ENCODE measurements around the gene FOXL3. TPM values are rescaled to one million over a fixed set of nuclear protein-coding genes. Genes with fewer than 3 reads are reported as not detected.

FOXL3 gene
- total RNA-seq, 2 donors from 2014 or later: 0.79 TPM; not detected in 1

GRCh38 chr7:311131-311680 is 21.2 kb downstream of the FOXL3 start:
- H3K9me3 ChIP-seq: no peaks in the 10 kb centered on the region
- no peaks in the 10 kb centered on the region for H3K36me3 ChIP-seq
- no peak overlapping the region for H3K4me3 ChIP-seq
- H3K27ac ChIP-seq: no peak overlapping the region
- TF ChIP-seq CTCF (IDR thresholded peaks at IDR 0.05): no peak
- no peak overlapping the region for H3K9ac ChIP-seq (ENCODE audit: low read depth in 2 of 2, low read length in 2 of 2)
- no peak for DNase-seq
- intact Hi-C loops (cut with DNase I): no loop called here
- H3K4me1 ChIP-seq: no peaks in the 10 kb centered on the region
- H3K27me3 ChIP-seq: no peaks in the 10 kb centered on the region

GRCh38 chr7:311796-312195 is 21.8 kb downstream of the FOXL3 start:
- Histone ChIP-seq H3K9me3 (no peaks in the 10 kb centered on the region), H3K9ac (ENCODE audit: low read depth in 2 of 2, low read length in 2 of 2) (no peak overlapping the region), H3K4me1 (no peaks in the 10 kb centered on the region), H3K4me3 (no peak overlapping the region), H3K27me3 (no peaks in the 10 kb centered on the region), H3K36me3 (no peaks in the 10 kb centered on the region), H3K27ac (no peak overlapping the region)
- DNase-seq: no peak
- no peak for TF ChIP-seq CTCF (IDR thresholded peaks at IDR 0.05)
- intact Hi-C loops (cut with DNase I): no loop called here

GRCh38 chr7:312424-312823 is 22.5 kb downstream of the FOXL3 start:
- DNase-seq: no peak
- intact Hi-C loops (cut with DNase I): no loop called here
- H3K9ac ChIP-seq (ENCODE audit: low read depth in 2 of 2, low read length in 2 of 2): no peak overlapping the region
- TF ChIP-seq CTCF (IDR thresholded peaks at IDR 0.05): no peak
- no peaks in the 10 kb centered on the region for H3K27me3 ChIP-seq
- H3K36me3 ChIP-seq: no peaks in the 10 kb centered on the region
- no peaks in the 10 kb centered on the region for H3K9me3 ChIP-seq
- no peak overlapping the region for H3K27ac ChIP-seq
- H3K4me3 ChIP-seq: no peak overlapping the region
- H3K4me1 ChIP-seq: peaks cover 4% of the 10 kb centered on the region

GRCh38 chr7:314853-315252 is 24.9 kb downstream of the FOXL3 start:
- DNase-seq: no peak
- intact Hi-C loops (cut with DNase I): no loop called here
- H3K4me1 ChIP-seq: peaks cover 16% of the 10 kb centered on the region
- H3K27ac ChIP-seq: no peak overlapping the region
- no peaks in the 10 kb centered on the region for H3K36me3 ChIP-seq
- no peak overlapping the region for H3K9ac ChIP-seq (ENCODE audit: low read depth in 2 of 2, low read length in 2 of 2)
- TF ChIP-seq CTCF (IDR thresholded peaks at IDR 0.05): no peak
- no peaks in the 10 kb centered on the region for H3K27me3 ChIP-seq
- no peaks in the 10 kb centered on the region for H3K9me3 ChIP-seq
- H3K4me3 ChIP-seq: no peak overlapping the region

- intact Hi-C loops (cut with DNase I): no loop called here
- no peak for DNase-seq
Observed at GRCh38 chr7:315516-316265, 25.7 kb downstream of the FOXL3 start.

More at GRCh38 chr7:315516-316265, 25.7 kb downstream of the FOXL3 start:
- Histone ChIP-seq H3K9ac (ENCODE audit: low read depth in 2 of 2, low read length in 2 of 2) (no peak overlapping the region), H3K4me3 (no peak overlapping the region), H3K9me3 (no peaks in the 10 kb centered on the region), H3K27ac (no peak overlapping the region), H3K36me3 (no peaks in the 10 kb centered on the region), H3K27me3 (no peaks in the 10 kb centered on the region), H3K4me1 (peaks cover 16% of the 10 kb centered on the region)
- no peak for TF ChIP-seq CTCF (IDR thresholded peaks at IDR 0.05)

Measured in colonic mucosa (tissue), 4 donors.